Measurements from ENCODE around the gene CNTN4.

Gene CNTN4

GRCh38 chr3:3097958-3098357 is 999.3 kb downstream of the CNTN4 start:
- Histone ChIP-seq H3K4me1 (ENCODE audit: control insufficient read depth, insufficient read depth, low read length, poor library complexity, severe bottlenecking) (peaks cover 4% of the 10 kb centered on the region), H3K36me3 (ENCODE audit: control insufficient read depth, insufficient read depth, low read length) (no peaks in the 10 kb centered on the region), H3K9me3 (ENCODE audit: control insufficient read depth, low read length) (no peaks in the 10 kb centered on the region), H3K27ac (ENCODE audit: low read depth, low read length, severe bottlenecking) (no peak overlapping the region), H3K4me3 (ENCODE audit: extremely low read depth, insufficient read depth, low read length, poor library complexity, severe bottlenecking) (no peak overlapping the region)
- WGBS, 2 experiments (ENCODE audit: insufficient coverage in 2 of 2): 79 to 85% methylated on average over 3 of the region's 4 CpGs

GRCh38 chr3:3101660-3102458 is 1003.2 kb downstream of the CNTN4 start:
- H3K36me3 ChIP-seq (ENCODE audit: control insufficient read depth, insufficient read depth, low read length): no peaks in the 10 kb centered on the region
- H3K4me1 ChIP-seq (ENCODE audit: control insufficient read depth, insufficient read depth, low read length, poor library complexity, severe bottlenecking): peaks cover 2% of the 10 kb centered on the region
- WGBS, 2 experiments (ENCODE audit: insufficient coverage in 2 of 2): 90 to 93% methylated on average over 3 of the region's 6 CpGs
- no peak overlapping the region for H3K27ac ChIP-seq (ENCODE audit: low read depth, low read length, severe bottlenecking)
- no peak overlapping the region for H3K4me3 ChIP-seq (ENCODE audit: extremely low read depth, insufficient read depth, low read length, poor library complexity, severe bottlenecking)
- H3K9me3 ChIP-seq (ENCODE audit: control insufficient read depth, low read length): no peaks in the 10 kb centered on the region

GRCh38 chr3:3102751-3103150 is 1004.1 kb downstream of the CNTN4 start:
- 78 to 93% methylated on average over 1 to 6 of the region's 6 CpGs for WGBS, 2 experiments (ENCODE audit: insufficient coverage in 2 of 2)
- no peaks in the 10 kb centered on the region for H3K4me1 ChIP-seq (ENCODE audit: control insufficient read depth, insufficient read depth, low read length, poor library complexity, severe bottlenecking)
- no peaks in the 10 kb centered on the region for H3K9me3 ChIP-seq (ENCODE audit: control insufficient read depth, low read length)
- H3K4me3 ChIP-seq (ENCODE audit: extremely low read depth, insufficient read depth, low read length, poor library complexity, severe bottlenecking): no peak overlapping the region
- H3K27ac ChIP-seq (ENCODE audit: low read depth, low read length, severe bottlenecking): no peak overlapping the region
- no peaks in the 10 kb centered on the region for H3K36me3 ChIP-seq (ENCODE audit: control insufficient read depth, insufficient read depth, low read length)

GRCh38 chr3:3105246-3105645 is 1006.6 kb downstream of the CNTN4 start:
- WGBS, 2 experiments (ENCODE audit: insufficient coverage in 2 of 2): 63 to 100% methylated on average over 1 of the region's 3 CpGs
- Histone ChIP-seq H3K4me1 (ENCODE audit: control insufficient read depth, insufficient read depth, low read length, poor library complexity, severe bottlenecking) (peaks cover 8% of the 10 kb centered on the region), H3K4me3 (ENCODE audit: extremely low read depth, insufficient read depth, low read length, poor library complexity, severe bottlenecking) (no peak overlapping the region), H3K9me3 (ENCODE audit: control insufficient read depth, low read length) (no peaks in the 10 kb centered on the region), H3K27ac (ENCODE audit: low read depth, low read length, severe bottlenecking) (no peak overlapping the region), H3K36me3 (ENCODE audit: control insufficient read depth, insufficient read depth, low read length) (no peaks in the 10 kb centered on the region)

- H3K27ac ChIP-seq (ENCODE audit: low read depth, low read length, severe bottlenecking): no peak overlapping the region
- WGBS, 2 experiments (ENCODE audit: insufficient coverage in 2 of 2): 43 to 74% methylated on average over 1 to 3 of the region's 4 CpGs
- H3K36me3 ChIP-seq (ENCODE audit: control insufficient read depth, insufficient read depth, low read length): no peaks in the 10 kb centered on the region
- no peaks in the 10 kb centered on the region for H3K9me3 ChIP-seq (ENCODE audit: control insufficient read depth, low read length)
- peaks cover 14% of the 10 kb centered on the region for H3K4me1 ChIP-seq (ENCODE audit: control insufficient read depth, insufficient read depth, low read length, poor library complexity, severe bottlenecking)
- no peak overlapping the region for H3K4me3 ChIP-seq (ENCODE audit: extremely low read depth, insufficient read depth, low read length, poor library complexity, severe bottlenecking)
These were observed 1007.1 kb downstream of the CNTN4 start for GRCh38 chr3:3105815-3106214.

- Histone ChIP-seq H3K27ac (ENCODE audit: low read depth, low read length, severe bottlenecking) (no peak overlapping the region), H3K4me1 (ENCODE audit: control insufficient read depth, insufficient read depth, low read length, poor library complexity, severe bottlenecking) (peaks cover 14% of the 10 kb centered on the region), H3K36me3 (ENCODE audit: control insufficient read depth, insufficient read depth, low read length) (no peaks in the 10 kb centered on the region), H3K9me3 (ENCODE audit: control insufficient read depth, low read length) (no peaks in the 10 kb centered on the region), H3K4me3 (ENCODE audit: extremely low read depth, insufficient read depth, low read length, poor library complexity, severe bottlenecking) (no peak overlapping the region)
- WGBS, 2 experiments (ENCODE audit: insufficient coverage in 2 of 2): no CpG with 5 or more reads among the region's 3 CpGs
These were observed 1008.5 kb downstream of the CNTN4 start for GRCh38 chr3:3107181-3107580.
